IPS-15b (cell line): ENCODE data around the gene VEGFD.

Experiments
- H3K27me3 ChIP-seq: one replicate; pipeline ENCODE4 v1.6.1; 2013; ENCODE audit warnings: low read length; ENCODE audit not compliant: control insufficient read depth, insufficient read depth
- H3K36me3 ChIP-seq: one replicate; pipeline ENCODE4 v1.6.1; 2013; ENCODE audit warnings: low read length; ENCODE audit not compliant: control insufficient read depth, insufficient read depth
- H3K4me1 ChIP-seq: one replicate; pipeline ENCODE4 v1.6.1; 2013; ENCODE audit warnings: mild to moderate bottlenecking, low read length; ENCODE audit not compliant: control insufficient read depth, insufficient read depth
- H3K4me3 ChIP-seq: one replicate; pipeline ENCODE4 v1.5.1; 2013; ENCODE audit warnings: low read depth, low read length
- H3K9ac ChIP-seq: one replicate; pipeline ENCODE4 v1.6.1; 2013; ENCODE audit warnings: low read depth, mild to moderate bottlenecking, low read length
- H3K9me3 ChIP-seq: one replicate; pipeline ENCODE4 v1.6.1; 2013; ENCODE audit warnings: mild to moderate bottlenecking, low read length; ENCODE audit not compliant: control insufficient read depth, insufficient read depth

The VEGFD gene

DNA sequence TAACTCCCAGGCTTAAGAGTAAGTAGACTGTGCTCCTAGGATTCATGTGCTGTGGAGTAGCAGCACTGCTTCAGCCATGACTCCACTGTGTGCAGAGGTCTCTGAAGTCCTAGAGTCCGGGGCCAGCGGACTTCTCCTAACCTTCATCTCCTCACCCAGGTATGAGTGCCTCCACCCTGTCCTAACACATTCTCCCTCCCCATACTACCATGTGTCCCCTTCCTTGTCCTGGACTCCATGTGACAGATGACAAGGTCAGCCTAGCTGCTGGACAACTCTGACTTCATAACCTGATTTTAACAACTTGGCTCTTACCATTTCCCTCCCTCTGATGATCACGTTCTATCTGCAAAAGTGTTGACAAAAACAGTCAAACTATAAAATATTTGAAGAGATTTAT, 85.4 kb downstream of the VEGFD start:
- Histone ChIP-seq H3K27me3 (no peaks in the 10 kb centered on the region), H3K4me3 (no peak overlapping the region), H3K4me1 (no peaks in the 10 kb centered on the region), H3K36me3 (no peaks in the 10 kb centered on the region), H3K9ac (no peak overlapping the region), H3K9me3 (no peaks in the 10 kb centered on the region)

DNA sequence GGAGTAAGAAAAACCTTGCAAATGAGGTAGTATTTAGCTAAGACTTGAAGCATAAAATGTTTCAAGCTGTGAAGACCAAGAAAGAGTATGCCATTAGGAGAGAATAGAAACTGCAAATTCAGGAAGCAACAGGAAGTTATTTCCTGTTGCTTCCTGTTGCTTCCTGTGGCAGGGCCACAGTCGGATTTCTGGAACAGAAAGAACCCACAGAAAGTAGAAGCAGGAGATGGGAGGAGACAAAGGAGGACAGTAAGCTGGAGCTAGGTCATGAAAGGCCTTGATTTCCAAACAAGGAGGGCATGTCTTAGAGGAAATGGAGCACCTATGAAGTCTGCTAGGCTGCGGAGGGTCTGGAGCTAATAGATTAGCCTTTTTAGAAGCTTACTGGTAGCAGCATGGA, 86.0 kb downstream of the VEGFD start:
- no peaks in the 10 kb centered on the region for H3K9me3 ChIP-seq
- H3K36me3 ChIP-seq = no peaks in the 10 kb centered on the region
- no peak overlapping the region for H3K4me3 ChIP-seq
- H3K27me3 ChIP-seq = no peaks in the 10 kb centered on the region
- no peak overlapping the region for H3K9ac ChIP-seq
- no peaks in the 10 kb centered on the region for H3K4me1 ChIP-seq
